ENCODE results near the gene TMEM163.

TMEM163 gene

DNA sequence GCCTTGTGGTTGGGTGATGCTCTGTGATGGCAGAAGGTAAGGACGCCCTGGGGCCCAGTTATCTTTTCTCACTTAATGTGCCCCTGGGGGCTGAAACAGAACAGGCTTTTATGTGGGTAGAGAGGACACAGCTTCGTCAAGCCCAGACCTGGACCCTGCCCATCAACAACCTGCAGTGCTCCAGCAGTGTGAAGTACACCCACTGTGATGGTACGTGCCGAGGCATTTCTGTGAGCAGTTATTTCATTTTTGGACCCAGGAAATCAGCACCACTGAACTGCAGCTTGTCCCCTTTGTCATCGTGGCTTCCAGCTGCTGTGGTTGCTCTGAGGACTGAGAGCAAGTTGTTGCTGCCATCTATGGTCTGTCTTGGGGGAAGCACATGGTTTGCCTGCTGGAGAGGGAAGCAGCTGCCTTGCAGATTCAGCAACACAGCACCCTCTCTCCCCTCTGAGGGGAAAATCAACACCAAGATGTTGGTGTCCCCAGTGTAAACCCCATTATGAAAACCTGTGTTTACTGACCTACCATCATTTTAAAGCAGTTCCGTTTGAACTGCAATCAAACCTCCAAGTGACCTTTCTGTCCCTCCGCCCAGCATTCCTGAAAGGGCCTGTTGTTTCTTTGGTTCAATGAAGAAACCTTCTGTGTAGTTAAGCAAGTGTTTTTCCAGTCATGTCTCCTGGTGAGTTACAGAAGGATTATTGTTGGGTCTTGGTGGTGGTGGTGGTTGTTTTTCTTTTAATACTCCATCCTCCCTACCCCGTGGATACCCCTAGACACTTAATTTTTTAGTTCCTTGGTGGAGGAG, 306.8 kb downstream of the TMEM163 start:
- TF ChIP-seq ARNT (IDR thresholded peaks at IDR 0.05) (no peak), LEF1 (IDR thresholded peaks at IDR 0.05; ENCODE audit: borderline replicate concordance) (no peak), TARDBP (IDR thresholded peaks at IDR 0.05) (no peak)
- POLR2A ChIA-PET, result interaction anchor here (0.6 kb wide), 1 partner anchor 668 kb away, joined by 3 read pairs; no protein-coding TSS in a partner anchor
- DNase-seq (ENCODE audit: extremely low spot score), result peak; percentile 70

DNA sequence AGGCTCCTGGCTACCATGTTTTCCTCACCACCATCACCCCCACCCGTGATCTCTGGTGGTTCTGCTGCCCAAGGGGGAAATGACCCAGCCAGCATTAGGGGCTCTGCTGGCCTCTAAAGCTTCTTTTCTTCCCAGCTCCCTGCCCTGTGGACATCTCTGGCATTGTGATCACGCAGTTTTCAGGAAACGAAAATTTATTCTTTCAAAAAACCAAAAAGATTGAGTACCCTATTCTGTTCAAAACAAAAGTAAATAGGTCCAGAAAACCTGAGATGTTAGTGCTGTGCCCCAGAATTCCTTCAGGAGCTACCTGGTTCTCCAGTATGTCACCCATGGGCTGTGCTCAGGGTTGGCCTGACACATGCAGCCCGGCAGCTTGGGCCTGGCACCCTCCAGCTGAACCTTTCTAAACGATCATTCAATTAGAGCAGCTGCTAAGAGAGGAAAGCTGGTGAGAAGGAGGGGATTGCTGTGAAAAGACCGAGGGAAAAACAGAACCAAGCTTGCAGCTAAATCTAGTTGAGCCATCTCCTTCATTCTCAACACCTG, 307.4 kb downstream of the TMEM163 start:
- TF ChIP-seq LEF1 (IDR thresholded peaks at IDR 0.05; ENCODE audit: borderline replicate concordance), result no peak
- TF ChIP-seq L3MBTL2 (conservative IDR thresholded peaks at IDR 0.05), result no peak
- TF ChIP-seq, protein P1, sequence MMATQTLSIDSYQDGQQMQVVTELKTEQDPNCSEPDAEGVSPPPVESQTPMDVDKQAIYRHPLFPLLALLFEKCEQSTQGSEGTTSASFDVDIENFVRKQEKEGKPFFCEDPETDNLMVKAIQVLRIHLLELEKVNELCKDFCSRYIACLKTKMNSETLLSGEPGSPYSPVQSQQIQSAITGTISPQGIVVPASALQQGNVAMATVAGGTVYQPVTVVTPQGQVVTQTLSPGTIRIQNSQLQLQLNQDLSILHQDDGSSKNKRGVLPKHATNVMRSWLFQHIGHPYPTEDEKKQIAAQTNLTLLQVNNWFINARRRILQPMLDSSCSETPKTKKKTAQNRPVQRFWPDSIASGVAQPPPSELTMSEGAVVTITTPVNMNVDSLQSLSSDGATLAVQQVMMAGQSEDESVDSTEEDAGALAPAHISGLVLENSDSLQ (IDR thresholded peaks at IDR 0.05), result no peak
- no peak for TF ChIP-seq ELF4 (IDR thresholded peaks at IDR 0.05)
- no peak for TF ChIP-seq FOXM1 (IDR thresholded peaks at IDR 0.05; ENCODE audit: borderline replicate concordance)
- TF ChIP-seq NFRKB (IDR thresholded peaks at IDR 0.05), result no peak
- TF ChIP-seq FOXK2 (IDR thresholded peaks at IDR 0.05), result no peak
- ChIA-PET CTCF (interaction anchor here (0.5 to 2.1 kb wide), 11 partner anchors 11 to 524 kb away, joined by 3 to 15 read pairs (median 4); no protein-coding TSS in a partner anchor), POLR2A (no interaction called here)
- DNase-seq (ENCODE audit: extremely low spot score), result no peak

More for the DNA sequence above, 306.8 kb downstream of the TMEM163 start:
- CTCF ChIA-PET, result interaction anchor here (0.5 to 2.1 kb wide), 10 partner anchors 12 to 525 kb away, joined by 3 to 15 read pairs (median 4); no protein-coding TSS in a partner anchor

DNA sequence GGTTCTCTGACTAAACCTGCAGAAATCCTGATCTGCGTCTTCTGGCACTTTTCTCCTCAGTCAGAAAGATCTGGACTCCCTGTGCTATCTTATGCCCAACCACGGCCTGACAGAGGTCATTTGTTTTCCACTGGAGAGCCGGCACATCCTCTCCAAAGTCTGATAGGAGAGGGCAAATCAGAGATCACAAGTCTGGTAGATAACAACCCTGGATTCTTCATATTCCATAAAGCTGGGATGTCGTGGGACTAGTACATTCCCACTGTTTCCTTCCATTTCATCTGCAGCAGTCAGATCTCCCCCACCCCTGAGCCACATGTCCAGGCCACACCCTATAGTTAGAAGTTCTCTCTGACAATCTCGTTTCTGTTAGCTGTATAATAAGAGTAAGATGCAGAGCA, 308.0 kb downstream of the TMEM163 start:
- no peak for DNase-seq (ENCODE audit: extremely low spot score)
- POLR2A ChIA-PET, result no interaction called here
- CTCF ChIA-PET, result interaction anchor here (0.6 to 2.1 kb wide), 6 partner anchors 11 to 521 kb away, joined by 3 to 15 read pairs (median 4); no protein-coding TSS in a partner anchor
- TF ChIP-seq LEF1 (IDR thresholded peaks at IDR 0.05; ENCODE audit: borderline replicate concordance) (no peak), FOXK2 (IDR thresholded peaks at IDR 0.05) (no peak), NFRKB (IDR thresholded peaks at IDR 0.05) (no peak), TARDBP (IDR thresholded peaks at IDR 0.05) (no peak), HDGF (IDR thresholded peaks at IDR 0.05; ENCODE audit: borderline replicate concordance) (no peak), SUZ12 (IDR thresholded peaks at IDR 0.05) (no peak), ELF4 (IDR thresholded peaks at IDR 0.05) (no peak), L3MBTL2 (conservative IDR thresholded peaks at IDR 0.05) (no peak)

DNA sequence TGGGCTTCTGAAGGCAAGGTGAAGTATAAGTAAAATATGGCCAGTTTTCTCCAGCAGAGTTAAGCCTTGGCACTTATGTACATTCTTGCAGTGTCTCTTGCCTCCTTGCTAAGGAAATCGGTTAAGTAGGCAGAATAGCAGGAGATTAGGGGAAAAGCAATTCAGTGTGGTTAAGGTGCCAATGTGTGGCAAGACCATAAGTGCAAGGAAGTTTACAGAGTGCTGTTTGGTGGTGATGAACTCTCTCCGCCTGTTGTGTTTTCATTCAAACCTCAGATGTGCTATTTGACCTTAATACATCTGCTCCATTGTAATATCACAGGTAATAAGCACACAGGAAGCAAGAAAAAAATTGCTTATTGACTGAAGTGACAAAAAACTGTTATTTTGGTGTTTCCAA, 308.8 kb downstream of the TMEM163 start:
- ChIA-PET CTCF (no interaction called here), POLR2A (no interaction called here)
- TF ChIP-seq, protein P1 (IDR thresholded peaks at IDR 0.05), result no peak
- TF ChIP-seq BHLHE40 (IDR thresholded peaks at IDR 0.05; ENCODE audit: borderline replicate concordance) (no peak), ZNF384 (IDR thresholded peaks at IDR 0.05) (no peak), HDGF (IDR thresholded peaks at IDR 0.05; ENCODE audit: borderline replicate concordance) (no peak), CTBP1 (IDR thresholded peaks at IDR 0.05; ENCODE audit: borderline replicate concordance) (no peak), SP1 (IDR thresholded peaks at IDR 0.05) (no peak), SUZ12 (IDR thresholded peaks at IDR 0.05) (no peak), FOXM1 (IDR thresholded peaks at IDR 0.05; ENCODE audit: borderline replicate concordance) (no peak), L3MBTL2 (conservative IDR thresholded peaks at IDR 0.05) (no peak), FOXK2 (IDR thresholded peaks at IDR 0.05) (no peak), TARDBP (IDR thresholded peaks at IDR 0.05) (no peak), LEF1 (IDR thresholded peaks at IDR 0.05; ENCODE audit: borderline replicate concordance) (no peak), ELF4 (IDR thresholded peaks at IDR 0.05) (no peak), NFRKB (IDR thresholded peaks at IDR 0.05) (no peak), ARNT (IDR thresholded peaks at IDR 0.05) (no peak)
- DNase-seq (ENCODE audit: extremely low spot score), result no peak

DNA sequence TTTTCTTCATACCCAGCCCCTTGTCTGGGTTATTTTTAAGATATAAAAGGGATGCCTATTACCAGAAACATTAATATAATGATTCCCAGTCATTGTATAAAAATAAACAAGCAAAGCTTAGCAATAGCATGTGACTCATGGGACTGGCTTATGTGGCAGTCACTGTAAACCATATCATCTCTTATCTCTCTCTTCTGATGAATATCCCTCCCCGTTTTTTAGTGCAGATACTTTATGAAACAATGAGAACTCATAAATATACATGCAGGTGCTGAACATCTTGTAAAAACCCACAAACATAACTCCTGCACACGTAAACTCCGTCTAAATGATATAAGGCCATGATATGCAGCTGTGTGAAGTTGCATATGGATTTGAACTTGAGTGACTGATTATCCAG, 310.0 kb downstream of the TMEM163 start:
- DNase-seq (ENCODE audit: extremely low spot score), result no peak
- TF ChIP-seq FOXK2 (IDR thresholded peaks at IDR 0.05) (no peak), HDGF (IDR thresholded peaks at IDR 0.05; ENCODE audit: borderline replicate concordance) (no peak), L3MBTL2 (conservative IDR thresholded peaks at IDR 0.05) (no peak), LEF1 (IDR thresholded peaks at IDR 0.05; ENCODE audit: borderline replicate concordance) (no peak), FOXA1 (IDR thresholded peaks at IDR 0.05) (no peak), SUZ12 (IDR thresholded peaks at IDR 0.05) (no peak)
- TF ChIP-seq, protein P1 (IDR thresholded peaks at IDR 0.05), result no peak
- ChIA-PET POLR2A (no interaction called here), CTCF (no interaction called here)

DNA sequence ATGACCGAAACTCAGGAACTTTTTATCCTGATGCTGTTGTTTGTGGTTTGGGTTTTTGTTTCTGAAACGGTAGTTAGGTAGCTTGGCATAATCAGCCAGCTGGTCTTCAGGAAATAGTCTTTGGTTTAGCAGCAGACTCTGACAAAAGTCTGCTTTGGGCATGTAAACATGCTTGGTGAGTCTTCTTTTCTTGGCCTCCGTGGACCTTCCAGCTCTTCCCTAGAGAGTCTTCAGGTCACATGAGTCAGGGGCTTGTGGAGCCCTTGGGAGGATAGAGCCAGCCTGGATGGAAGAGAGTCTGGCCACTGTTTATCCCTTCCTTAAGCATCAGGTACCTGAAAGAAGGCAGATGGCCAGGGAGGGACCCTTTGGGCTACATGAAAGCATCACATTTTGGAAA, 310.4 kb downstream of the TMEM163 start:
- DNase-seq (ENCODE audit: extremely low spot score), result no peak
- CTCF ChIA-PET, result no interaction called here
- TF ChIP-seq, protein P1 (IDR thresholded peaks at IDR 0.05), result no peak
- TF ChIP-seq FOXM1 (IDR thresholded peaks at IDR 0.05; ENCODE audit: borderline replicate concordance) (no peak), SP1 (IDR thresholded peaks at IDR 0.05) (no peak), NFRKB (IDR thresholded peaks at IDR 0.05) (no peak), CTBP1 (IDR thresholded peaks at IDR 0.05; ENCODE audit: borderline replicate concordance) (no peak), TARDBP (IDR thresholded peaks at IDR 0.05) (no peak), FOXK2 (IDR thresholded peaks at IDR 0.05) (no peak), L3MBTL2 (conservative IDR thresholded peaks at IDR 0.05) (no peak), ARNT (IDR thresholded peaks at IDR 0.05) (no peak), ELF4 (IDR thresholded peaks at IDR 0.05) (no peak), HDGF (IDR thresholded peaks at IDR 0.05; ENCODE audit: borderline replicate concordance) (no peak), BHLHE40 (IDR thresholded peaks at IDR 0.05; ENCODE audit: borderline replicate concordance) (no peak)
- POLR2A ChIA-PET, result no interaction called here

All from HEK293T (cell line).